HL-60 (cell line): Measurements from ENCODE around the gene TRUB1.

Experiments used
- DNase-seq, 2 experiments: peaks; one replicate each; pipeline ENCODE4 v3.0.0-alpha.2; 2010 to 2020; ENCODE audit warnings: low read depth in 1 of 2, low spot score in 1 of 2
- H3K27ac ChIP-seq: fragments of 250-450 bp; sonication (Bioruptor Pico); replicated peaks from 2 replicates; pipeline ENCODE4 v1.5.1; 2020; ENCODE audit warnings: mild to moderate bottlenecking, moderate library complexity
- H3K27me3 ChIP-seq: fragments of 250-450 bp; sonication (Bioruptor Pico); 2 replicates; pipeline ENCODE4 v1.5.1; 2021; ENCODE audit warnings: mild to moderate bottlenecking, moderate library complexity; ENCODE audit not compliant: insufficient read depth, poor library complexity, severe bottlenecking
- H3K4me3 ChIP-seq: replicated peaks from 2 replicates; pipeline ENCODE4 v1.5.1; 2011; ENCODE audit warnings: mild to moderate bottlenecking, control low read depth, low read length; ENCODE audit not compliant: insufficient read depth
- CTCF ChIP-seq: IDR thresholded peaks from one replicate; pipeline ENCODE4 v1.5.1; 2011; ENCODE audit warnings: low read length, control low read depth, inconsistent platforms; ENCODE audit not compliant: insufficient read depth
- GABPA ChIP-seq: IDR thresholded peaks from 2 replicates; pipeline ENCODE4 v1.6.1; 2012; ENCODE audit warnings: low read depth
- POLR2AphosphoS5 ChIP-seq: IDR thresholded peaks from 2 replicates; pipeline ENCODE4 v1.6.1; 2012; ENCODE audit warnings: low read depth
- REST ChIP-seq: IDR thresholded peaks from 2 replicates; pipeline ENCODE4 v1.6.1; 2012; ENCODE audit warnings: low read depth; ENCODE audit not compliant: insufficient replicate concordance
- SPI1 ChIP-seq: IDR thresholded peaks from 2 replicates; pipeline ENCODE4 v1.6.1; 2012; ENCODE audit warnings: low read depth, mild to moderate bottlenecking, borderline replicate concordance

The TRUB1 gene

GRCh38 chr10:114911801-114912469 is 26.1 kb upstream of the TRUB1 start:
- DNase-seq: no peak
- no peaks in the 10 kb centered on the region for H3K27me3 ChIP-seq
- no peak overlapping the region for H3K4me3 ChIP-seq
- no peak for TF ChIP-seq CTCF
- no peak for TF ChIP-seq POLR2AphosphoS5
- TF ChIP-seq SPI1: no peak
- no peak for TF ChIP-seq GABPA
- H3K27ac ChIP-seq: no peak overlapping the region

GRCh38 chr10:114912470-114912859 is 25.5 kb upstream of the TRUB1 start:
- H3K4me3 ChIP-seq: no peak overlapping the region
- no peak for TF ChIP-seq REST
- TF ChIP-seq CTCF: no peak
- TF ChIP-seq POLR2AphosphoS5: no peak
- no peak for TF ChIP-seq GABPA
- no peak for TF ChIP-seq SPI1
- no peaks in the 10 kb centered on the region for H3K27me3 ChIP-seq
- DNase-seq: no peak
- no peak overlapping the region for H3K27ac ChIP-seq

GRCh38 chr10:114914560-114914959 is 23.4 kb upstream of the TRUB1 start:
- no peak for DNase-seq
- no peak overlapping the region for H3K4me3 ChIP-seq
- no peak overlapping the region for H3K27ac ChIP-seq
- no peaks in the 10 kb centered on the region for H3K27me3 ChIP-seq
- TF ChIP-seq GABPA (no peak), CTCF (no peak), POLR2AphosphoS5 (no peak), REST (no peak), SPI1 (no peak)

- Histone ChIP-seq H3K27me3 (no peaks in the 10 kb centered on the region), H3K27ac (no peak overlapping the region), H3K4me3 (no peak overlapping the region)
- TF ChIP-seq POLR2AphosphoS5 (no peak), SPI1 (no peak), GABPA (no peak), CTCF (no peak), REST (no peak)
- no peak for DNase-seq
Observed at GRCh38 chr10:114915294-114915693, 22.7 kb upstream of the TRUB1 start.
